CD4-positive, alpha-beta T cell treated with Interleukin-6 at 100 ng/mL for 8 hours (primary cell): Measurements from ENCODE around the gene NEK4.
"Not testable (repeated sequence)": the region's sequence is repeated elsewhere in the genome, so short reads cannot be mapped to it uniquely, and the experiment has no call there.

Experiments
- DNase-seq: peaks from one replicate; pipeline ENCODE4 v3.0.0-alpha.2; 2020; ENCODE audit warnings: mixed read lengths, low spot score

Gene NEK4

DNA sequence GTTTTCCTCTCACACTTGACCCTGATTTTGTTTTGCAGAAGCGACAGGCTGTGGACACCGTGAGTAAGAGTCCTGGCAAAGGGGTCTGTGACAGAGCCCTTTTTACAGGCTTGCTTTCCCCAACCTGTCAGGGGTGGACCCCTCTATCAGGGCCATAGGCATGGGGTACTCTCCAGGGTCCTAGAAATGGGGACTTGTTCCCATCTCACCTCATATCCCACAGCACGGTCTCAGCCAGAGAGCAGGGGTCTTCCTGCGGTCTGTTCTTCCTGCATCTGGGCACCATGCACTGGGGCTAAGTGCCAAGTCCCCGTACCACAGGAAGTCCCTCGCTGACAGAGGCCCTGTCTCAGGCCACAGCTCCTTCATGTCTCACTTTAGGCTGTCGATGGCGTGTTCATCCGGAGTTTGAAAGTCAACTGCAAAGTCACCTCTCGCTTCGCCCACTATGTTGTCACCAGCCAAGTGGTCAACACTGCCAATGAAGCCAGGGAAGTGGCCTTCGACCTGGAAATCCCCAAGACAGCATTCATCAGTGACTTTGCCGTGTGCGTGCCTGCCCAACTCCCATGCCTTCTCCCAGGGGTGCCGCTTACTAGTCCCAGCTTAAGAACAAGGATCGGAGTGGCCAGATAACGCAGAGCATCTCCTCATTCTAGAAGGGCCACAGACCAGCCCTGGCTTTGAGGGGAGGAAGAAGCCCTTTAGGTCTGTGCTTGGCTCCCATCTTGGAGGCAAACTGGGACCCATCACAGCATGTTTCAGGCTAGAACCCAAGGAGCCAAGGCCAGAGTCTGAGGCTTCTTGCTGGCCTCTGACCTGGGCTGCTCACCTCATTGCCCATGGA is 7.4 kb upstream of the NEK4 start:
- no peak for DNase-seq

DNA sequence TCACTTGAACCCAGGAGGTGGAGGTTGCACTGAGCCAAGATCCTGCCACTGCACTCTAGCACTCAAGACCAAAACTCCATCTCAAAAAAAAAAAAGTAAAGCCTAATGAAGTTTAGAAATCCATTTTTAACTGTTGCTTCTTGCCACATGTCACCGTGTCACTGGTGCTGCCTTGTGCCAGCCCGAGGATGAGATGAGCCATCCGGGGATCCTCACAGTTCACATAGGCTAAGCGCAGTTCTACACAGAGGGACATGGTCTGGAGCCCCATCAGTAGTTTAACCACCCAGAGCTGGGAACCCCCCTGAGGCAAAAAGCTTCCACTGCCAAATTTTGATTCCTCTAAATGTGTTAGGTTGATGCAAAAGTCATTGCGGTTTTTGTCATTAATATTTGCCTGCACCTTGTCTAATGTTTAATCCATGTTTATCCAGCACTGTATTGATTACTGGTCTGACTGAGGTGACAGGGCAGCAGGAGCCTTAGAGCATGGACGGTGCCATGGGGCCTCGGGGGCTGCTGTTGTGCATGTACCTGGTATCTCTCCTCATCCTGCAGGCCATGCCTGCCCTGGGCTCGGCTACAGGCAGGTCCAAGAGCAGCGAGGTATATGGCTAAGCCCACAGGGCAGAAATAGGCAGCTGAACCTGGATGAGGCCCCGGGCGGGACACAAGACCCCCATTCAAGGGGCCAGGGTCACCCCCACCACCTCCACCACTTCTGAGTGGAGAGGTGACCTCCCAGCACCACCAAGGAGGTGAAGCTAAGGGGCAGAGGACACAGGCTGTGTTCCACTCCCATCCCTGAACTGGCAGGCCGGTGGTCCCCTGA is 6.6 kb upstream of the NEK4 start, which contains the start of gene ITIH1:
TSS of gene ITIH1 (plus strand) at position 473 of the 832 bp plus-strand sequence. CDS start at position 490, 17 bp downstream.
- DNase-seq, result no peak

- DNase-seq, result not testable (repeated sequence)
Observed at GRCh38 chr3:52776486-52776885, 5.7 kb upstream of the NEK4 start.

DNA sequence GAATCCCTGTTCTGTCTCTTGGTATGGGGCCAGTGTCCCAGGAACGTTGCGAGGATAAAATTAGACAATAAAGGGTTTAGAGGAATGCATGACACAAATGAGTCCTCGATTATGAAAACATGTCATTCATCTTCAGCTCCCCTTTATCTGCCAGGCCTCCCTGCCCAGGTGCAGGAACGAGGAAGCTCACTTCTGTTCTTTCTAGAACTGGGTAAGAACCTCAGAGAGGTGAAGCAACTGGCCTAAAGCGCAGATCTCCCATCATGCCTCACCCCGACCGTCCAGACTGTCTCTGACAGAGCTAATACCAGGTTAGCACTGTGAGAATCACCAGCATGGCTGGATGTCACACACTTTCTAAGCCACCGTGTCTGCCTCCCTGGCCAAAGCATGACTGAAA is 5.1 kb upstream of the NEK4 start:
- no peak for DNase-seq

DNA sequence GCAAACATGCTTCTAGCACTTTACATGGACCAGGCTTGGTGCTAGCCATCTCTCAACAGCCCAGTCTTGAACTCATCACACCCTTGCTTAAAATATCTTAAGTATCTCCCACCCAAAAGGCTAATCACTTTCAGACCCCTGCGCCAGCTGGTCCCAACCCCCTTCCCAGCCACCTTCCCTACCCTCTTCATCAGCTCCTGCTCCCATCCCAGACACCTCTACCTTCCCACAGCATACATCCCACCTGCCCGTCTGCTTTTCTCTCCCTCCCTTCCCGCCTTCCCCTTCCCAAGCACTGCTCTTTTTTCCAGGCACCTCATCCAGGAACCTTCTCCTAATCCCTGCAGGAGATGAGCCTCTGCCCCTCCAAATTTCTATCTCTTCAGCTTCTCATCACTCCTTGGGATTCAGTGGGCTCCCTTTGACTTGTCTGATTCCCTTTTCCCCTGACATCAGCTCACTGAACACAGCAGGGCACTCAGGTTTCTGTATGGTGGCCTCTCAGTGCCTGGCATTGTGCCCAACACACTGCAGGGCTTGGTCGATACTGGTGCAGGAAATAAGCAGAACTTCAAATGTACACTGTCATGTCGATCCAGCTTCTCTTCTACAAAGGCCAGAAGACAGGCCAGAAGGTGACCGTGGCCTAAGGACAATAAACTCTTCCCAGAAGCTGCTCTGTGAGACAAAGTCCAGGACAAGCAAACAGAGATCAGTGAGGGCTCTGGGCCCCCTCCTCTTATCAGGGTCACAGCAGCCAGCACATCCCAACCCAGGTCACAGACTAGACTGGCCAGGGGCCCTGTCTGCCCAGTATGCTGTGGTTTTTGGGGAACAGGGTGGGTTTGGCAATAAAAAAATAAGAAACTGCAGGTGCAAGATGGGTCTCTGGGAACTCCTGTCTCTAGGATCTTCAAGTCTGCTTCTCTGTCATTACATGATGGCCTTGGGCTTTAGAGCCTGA is 4.4 kb upstream of the NEK4 start:
- DNase-seq, result no peak

DNA sequence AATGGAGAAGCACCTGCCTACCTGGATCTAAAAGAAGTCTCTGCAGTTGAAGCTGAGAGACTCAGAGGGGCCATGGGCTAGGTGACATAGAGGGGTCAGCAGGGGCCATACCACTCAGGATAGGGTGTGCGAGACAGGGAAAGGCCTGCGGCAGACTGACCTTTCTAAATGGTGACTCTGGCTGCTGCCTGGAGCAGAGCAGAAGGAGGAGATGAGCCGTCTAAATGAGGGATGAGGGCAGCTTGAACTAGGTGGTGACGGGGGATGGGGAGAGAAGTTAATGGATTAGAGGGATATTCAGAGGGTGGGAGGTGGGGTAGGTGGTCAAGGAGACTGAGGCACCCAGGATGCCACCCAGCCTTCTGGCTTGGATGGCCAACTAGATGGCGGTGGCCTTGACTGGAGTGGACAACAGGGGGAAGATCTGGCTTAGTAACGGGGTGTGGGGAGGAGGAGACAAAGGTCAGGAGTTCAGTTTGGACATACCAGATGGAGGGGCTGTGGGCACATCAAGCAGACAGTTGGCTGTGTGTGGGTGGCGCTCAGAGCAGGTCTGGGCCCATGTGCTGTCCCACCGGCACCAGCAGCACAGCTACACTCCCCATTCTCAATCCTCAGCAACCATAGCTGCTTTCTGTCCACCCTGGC is 3.5 kb upstream of the NEK4 start:
- DNase-seq, result no peak

DNA sequence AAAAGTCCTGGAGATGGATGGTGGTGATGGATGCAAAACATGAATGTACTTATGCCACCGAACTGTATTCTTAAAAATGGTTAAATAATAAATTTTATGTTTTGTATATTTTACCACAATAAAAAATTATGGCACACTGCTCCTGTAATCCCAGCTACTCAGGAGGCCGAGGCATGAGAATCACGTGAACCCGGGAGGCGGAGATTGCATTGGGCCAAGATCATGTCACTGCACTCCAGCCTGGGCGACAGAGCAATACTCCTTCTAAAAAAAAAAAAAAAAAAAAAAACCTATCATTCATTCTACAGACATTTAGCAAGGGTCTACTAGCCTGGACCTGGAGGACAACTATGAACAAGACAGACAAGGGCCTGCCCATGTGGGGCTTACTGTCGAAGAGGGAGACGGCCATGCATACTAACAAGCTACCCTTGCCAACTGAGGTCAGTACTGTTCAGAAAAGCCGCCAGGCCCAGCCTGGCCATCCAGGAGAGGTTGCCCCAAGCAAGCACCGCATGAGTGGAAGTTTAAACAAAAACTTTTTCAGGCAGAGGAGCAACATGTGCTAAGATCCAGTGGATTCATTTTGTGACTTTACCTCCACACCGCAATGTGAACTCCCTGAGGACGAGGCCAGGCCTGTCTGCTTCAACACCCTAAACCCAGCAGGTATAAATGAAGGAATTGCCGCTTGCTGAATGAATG is 2.8 kb upstream of the NEK4 start:
- DNase-seq, result no peak

GRCh38 chr3:52771702-52772101 is 962 bp upstream of the NEK4 start:
- DNase-seq, result no peak

DNA sequence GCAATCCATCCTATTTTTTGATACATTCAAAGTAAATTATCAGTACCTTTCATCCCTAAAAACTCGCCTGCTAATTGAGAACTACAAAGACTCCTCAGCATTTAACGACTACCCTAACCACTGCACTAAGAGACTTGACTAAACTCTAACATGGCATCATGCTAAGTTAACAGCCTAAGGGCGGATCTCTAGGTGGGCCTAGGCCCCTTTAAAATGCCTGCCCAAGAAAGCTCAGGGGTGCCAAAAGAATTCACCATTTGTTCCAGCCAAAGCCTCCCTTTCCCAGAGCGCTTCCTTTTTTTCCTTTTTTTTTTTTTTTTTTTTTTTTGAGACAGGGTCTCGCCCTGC is 568 bp upstream of the NEK4 start:
- no peak for DNase-seq

- no peak for DNase-seq
Observed at GRCh38 chr3:52769786-52770455, 819 bp downstream of the NEK4 start.

- no peak for DNase-seq
Observed at GRCh38 chr3:52763466-52763865, 7.3 kb downstream of the NEK4 start.

- DNase-seq, result no peak
Observed at GRCh38 chr3:52756141-52756540, 14.6 kb downstream of the NEK4 start.

DNA sequence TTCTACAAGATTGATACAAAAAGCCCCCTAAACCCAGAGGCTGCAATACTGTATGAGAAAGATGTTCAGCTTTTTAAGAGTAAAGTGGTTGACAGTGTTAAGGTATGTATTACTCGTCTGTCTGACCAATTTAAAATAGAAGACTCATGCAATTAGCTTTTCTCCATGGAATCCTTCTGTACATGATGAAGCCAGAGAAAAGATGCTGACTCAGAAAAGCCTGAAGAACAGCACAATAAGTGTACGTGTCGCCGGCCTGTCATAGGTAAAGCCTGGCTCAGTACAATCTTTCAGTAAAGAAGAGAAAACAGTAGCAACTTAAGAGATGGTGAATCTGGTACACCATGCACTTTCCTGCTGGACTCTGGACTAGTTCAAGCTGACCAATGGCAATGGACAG is 16.4 kb downstream of the NEK4 start:
- DNase-seq, result no peak

- DNase-seq, result no peak
Observed at GRCh38 chr3:52752045-52752660, 18.6 kb downstream of the NEK4 start.

DNA sequence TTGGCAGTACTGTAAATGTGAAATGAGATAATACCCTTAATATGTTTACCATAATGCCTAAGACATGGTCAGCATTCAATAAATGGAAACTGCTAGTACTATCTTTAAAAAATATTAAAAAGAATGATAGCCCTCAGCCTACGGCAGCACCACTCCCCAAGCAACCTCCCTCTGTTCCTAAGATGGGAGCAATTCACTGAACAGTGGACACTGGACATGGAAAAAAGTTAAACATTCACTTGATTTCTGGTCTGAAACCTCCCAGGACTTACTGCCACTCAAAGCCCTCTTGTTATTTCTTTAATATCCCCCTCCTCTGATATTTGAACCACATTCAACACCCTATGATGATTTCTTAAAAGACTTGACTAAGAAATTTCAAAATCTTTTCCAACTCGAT is 27.0 kb downstream of the NEK4 start:
- no peak for DNase-seq

DNA sequence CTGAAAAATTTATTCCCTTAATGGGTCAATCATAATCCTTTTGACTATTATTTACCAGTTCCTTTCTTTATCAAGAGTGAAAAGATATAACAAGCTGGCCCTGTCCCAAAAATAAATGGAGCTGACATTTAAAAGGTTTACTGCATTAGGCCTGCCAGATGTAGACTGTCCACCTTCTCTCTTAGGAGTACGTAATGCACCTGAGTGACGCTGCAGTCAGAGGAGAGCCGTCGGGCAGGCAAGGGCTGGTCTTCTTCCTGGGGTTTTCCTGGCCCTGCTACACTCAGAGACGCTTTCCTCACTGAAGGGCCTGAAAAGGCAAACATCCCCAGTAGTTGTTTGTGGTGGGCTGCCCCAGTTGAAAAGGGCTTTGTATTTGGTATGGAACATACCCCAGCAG is 27.6 kb downstream of the NEK4 start:
- DNase-seq, result no peak

GRCh38 chr3:52742418-52743041 is 28.2 kb downstream of the NEK4 start:
- peak; percentile 16 for DNase-seq

DNA sequence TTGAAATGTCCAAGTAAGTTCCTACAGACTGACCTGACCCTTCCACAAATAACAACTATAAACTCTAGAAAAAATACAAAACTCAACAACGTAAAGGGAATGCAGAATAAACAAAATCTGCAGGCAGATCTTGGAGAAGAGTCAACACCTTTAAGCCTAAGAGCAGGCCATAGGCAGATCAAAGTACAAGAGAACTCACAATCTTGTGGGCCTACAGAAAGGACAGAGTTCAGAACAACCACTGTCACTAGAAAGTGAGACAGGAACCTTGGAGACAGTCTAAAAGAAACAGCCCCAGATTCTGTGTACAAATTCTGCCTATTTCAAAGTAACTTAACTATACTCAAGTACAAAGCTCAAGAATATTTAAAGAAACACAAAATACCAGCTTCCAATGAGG is 31.0 kb downstream of the NEK4 start:
- no peak for DNase-seq

DNA sequence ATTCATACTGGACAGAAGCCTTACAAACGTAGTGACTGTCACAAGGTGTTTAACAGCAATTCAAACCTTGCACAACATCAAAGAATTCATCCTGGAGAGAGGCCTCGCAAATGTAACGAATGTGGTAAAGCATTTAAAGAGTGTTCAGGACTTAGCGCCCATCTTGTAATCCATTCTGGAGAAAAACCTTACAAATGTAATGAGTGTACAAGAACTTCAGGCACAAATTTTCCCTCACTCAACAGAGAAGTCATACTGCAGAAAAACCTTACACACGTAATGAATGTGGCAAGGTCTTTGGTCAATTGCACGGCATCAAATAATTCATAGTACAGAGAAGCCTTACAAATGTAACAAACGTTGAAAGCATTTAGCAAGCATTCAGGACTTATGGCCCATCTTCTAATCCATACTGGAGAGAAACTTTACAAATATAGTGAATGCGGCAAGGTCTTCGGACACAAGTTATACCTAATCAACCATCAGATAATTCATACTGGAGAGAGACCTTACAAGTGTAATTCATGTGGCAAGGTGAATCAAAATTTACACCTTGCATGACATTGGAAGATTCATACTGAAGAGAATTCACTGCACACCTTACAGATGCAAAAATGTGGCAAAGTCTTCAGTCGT is 37.4 kb downstream of the NEK4 start:
- DNase-seq, result no peak
